Activated T-helper 9 cell treated with anti-CD3 and anti-CD28 coated beads, Interleukin-2, amount 50 U/mL, for 16 hours (primary cell): ENCODE data around the gene B3GAT2.

Source experiments
- DNase-seq: peaks from one replicate; pipeline ENCODE4 v3.0.0-alpha.2; 2020; ENCODE audit warnings: low read depth

Gene B3GAT2

DNA sequence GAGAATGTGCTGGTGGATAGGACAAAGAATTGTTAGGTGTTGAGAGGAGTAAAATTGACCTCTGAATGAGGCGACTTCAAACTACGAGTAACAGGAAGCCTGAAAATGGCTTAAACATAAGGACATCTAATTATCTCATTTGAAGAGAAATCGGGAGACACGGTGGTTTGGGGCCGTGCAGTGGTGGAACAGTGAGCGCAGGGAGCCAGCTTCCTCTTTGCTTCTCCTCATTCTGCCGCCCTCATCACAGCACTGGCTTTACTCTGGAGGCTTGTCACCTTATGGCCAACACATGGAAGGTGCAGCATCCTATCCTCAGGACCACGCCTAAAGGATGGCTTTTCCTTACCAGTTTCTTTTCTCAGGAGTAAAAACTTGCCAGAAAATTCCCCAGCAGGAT lies 114.3 kb downstream of the B3GAT2 start:
- no peak for DNase-seq

DNA sequence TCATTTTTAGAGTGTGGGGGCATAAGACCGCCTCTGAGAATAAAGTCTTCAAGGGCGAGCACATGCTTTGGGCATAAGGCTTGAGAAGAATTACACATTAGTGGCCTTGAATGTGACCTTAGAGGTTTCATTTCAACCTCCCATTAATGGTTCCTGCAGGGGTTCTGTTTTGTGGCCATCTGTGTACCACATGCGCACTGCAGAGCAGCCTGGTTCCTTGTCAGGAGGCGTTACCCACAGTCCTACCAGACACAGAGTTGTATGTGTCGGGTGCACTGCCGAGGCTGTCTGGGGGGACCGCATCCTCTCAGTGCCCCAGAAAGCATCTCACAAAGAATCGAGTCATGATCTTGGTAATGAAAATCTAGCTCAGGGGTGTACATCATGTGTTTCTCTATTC lies 115.7 kb downstream of the B3GAT2 start:
- DNase-seq = no peak

DNA sequence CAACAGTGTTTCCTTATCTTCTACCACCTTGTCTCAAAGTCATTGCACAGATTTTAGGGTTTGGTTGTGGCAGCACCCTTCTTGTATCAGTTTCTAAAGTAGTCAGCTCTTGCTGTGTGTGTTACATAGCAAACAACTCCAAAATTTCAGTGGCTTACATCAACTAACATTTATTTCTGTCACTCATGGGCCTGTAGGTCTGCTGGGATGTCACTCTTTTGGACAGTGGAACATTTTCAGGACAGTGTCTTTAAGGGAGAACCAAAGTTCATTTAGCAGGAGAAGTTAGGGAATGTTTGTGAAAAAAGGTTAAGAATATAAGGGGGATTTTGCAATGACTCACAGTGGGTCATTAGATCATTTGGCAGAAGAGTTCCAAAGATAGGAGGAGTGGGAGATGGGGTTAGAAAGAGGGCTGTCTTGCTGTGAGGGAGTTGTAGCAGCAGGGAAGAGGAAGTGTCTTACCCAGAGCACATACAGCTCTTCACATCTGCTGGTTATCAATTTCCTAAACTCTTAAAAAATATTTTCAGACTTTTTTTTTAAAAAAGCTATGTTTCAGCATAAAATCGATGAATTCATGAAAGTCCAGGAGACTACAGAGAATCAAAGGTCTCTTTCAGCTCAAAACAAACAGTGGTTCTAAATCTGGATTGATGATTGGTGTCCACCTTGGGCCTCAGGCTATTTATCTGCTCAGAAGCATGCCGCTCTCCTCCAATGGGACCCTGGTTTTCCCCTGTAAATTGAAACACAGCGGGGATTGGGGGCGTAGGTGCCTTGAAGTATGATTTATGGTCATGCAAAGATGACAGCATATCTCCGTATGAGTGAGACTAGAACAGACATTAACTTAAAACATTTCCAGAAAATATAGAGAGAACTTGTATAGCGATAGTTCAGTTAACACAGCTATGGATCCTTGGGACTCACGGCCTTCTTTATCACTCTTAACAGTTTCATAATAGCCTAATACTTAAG lies 117.3 kb downstream of the B3GAT2 start:
- no peak for DNase-seq

DNA sequence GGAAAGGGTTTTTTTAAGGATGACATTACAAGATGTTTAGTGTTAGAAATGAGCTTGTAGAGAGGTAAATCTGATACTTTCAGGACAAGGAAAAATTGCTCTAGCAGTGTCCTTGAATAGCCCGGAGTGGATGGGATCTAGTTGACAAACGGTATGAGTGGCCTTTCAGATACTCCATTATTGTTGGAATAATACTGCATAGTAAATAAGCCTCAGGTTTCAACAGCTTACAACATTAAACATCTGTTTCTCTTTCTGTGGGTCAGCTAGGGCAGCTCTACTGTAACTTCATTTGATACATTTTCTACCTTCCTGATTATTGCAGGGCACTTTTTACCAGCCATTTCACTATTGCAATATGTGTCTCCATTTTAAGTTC lies 118.0 kb downstream of the B3GAT2 start:
- DNase-seq = no peak

- no peak for DNase-seq
Measured at GRCh38 chr6:70834520-70834919, 122.3 kb downstream of the B3GAT2 start.

DNA sequence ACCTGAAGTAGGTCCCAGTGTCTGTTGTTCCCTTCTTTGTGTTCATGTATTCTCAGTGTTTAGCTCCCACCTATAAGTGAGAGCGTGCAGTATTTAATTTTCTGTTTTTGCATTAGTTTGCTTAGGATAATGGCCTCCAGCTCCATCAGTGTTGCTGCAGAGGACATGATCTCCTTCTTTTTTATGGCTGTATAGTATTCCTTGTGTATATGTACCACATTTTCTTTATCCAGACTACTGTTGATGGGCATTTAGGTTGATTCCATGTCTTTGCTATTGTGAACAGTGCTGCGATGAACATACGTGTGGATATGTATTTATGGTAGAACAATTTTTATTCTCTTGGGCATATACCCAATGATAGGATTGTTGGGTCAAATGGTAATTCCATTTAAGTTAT lies 125.4 kb downstream of the B3GAT2 start:
- DNase-seq = no peak

DNA sequence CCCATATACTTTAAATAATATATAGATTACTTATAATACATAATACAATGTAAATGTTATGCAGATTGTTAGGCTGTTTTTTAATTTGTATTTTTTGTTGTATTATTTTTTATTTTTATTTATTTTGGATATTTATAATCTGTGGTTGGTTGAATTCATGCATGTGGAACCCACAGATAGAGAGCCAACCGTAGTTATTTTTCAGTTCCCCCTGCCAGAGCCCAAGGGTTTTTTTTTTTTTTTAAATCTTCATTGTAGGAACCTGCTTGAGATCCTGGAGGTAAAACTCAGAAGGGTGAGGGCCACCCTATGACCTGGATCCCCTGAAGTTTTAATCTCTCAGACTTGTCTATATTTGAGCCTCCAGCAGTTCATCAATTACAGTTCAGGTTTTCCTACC lies 133.2 kb downstream of the B3GAT2 start:
- DNase-seq = no peak

GRCh38 chr6:70821751-70822150 lies 135.1 kb downstream of the B3GAT2 start:
- DNase-seq = no peak

GRCh38 chr6:70820778-70821177 lies 136.1 kb downstream of the B3GAT2 start:
- DNase-seq = no peak

DNA sequence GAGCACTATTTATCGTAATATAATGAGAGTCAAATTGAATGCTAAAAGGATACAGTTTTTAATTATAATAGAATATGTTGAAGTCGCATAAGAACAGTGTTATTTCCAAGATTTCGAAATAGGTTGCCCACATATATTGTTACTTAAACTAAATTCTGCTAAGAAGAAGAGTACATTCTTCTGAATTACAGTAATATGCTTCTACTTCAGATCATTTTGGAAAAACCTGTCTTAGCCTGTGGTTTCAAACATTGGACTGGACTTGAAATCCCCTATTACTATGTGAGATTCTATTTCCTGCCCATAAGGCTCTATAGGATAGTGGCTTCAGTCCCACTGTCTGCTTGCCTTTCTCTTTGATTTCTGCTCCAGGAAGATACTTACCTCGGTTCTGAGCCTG lies 137.2 kb downstream of the B3GAT2 start:
- DNase-seq = no peak

- DNase-seq = no peak
Measured at GRCh38 chr6:70813885-70814284, 143.0 kb downstream of the B3GAT2 start.

- DNase-seq = no peak
Measured at GRCh38 chr6:70811788-70812187, 145.1 kb downstream of the B3GAT2 start.
